Activated CD8-positive, alpha-beta T cell treated with anti-CD3 and anti-CD28 coated beads for 36 hours (primary cell): ENCODE data around the gene SIX5. TPM values are rescaled to one million over a fixed set of nuclear protein-coding genes. Genes with fewer than 3 reads are reported as not detected.
A peak's percentile ranks its signal among the peaks of the same experiment; 100 is the strongest.

ENCODE experiments used
- ATAC-seq: fragments of 200-7000 bp; cut with Tn5 transposase; one replicate; pipeline ENCODE4 v1.10.0; 2021; ENCODE audit warnings: mild to moderate bottlenecking, moderate library complexity
- CTCF ChIA-PET: fragments of 350-600 bp; sonication (Branson Sonifier 250); formaldehyde crosslinking; loops from one replicate; lab custom pipeline; 2021; ENCODE audit warnings: antibody characterized with exemption; lab: Charles Lee
- POLR2A ChIA-PET: fragments of 350-600 bp; sonication (Branson Sonifier 250); formaldehyde crosslinking; loops from one replicate; lab custom pipeline; 2021; ENCODE audit warnings: antibody characterized with exemption; lab: Charles Lee
- DNase-seq: peaks from one replicate; pipeline ENCODE4 v3.0.0-alpha.2; 2020
- H3K27ac Mint-ChIP-seq: one replicate; pipeline ENCODE4 v1.8.0; 2021; ENCODE audit warnings: mild to moderate bottlenecking, mixed read lengths
- H3K27me3 Mint-ChIP-seq: one replicate; pipeline ENCODE4 v1.8.0; 2021; ENCODE audit warnings: mixed read lengths
- H3K36me3 Mint-ChIP-seq: one replicate; pipeline ENCODE4 v1.8.0; 2021; ENCODE audit warnings: low read depth, mixed read lengths
- H3K4me1 Mint-ChIP-seq: one replicate; pipeline ENCODE4 v1.8.0; 2021; ENCODE audit warnings: low read depth, mixed read lengths
- H3K4me3 Mint-ChIP-seq: one replicate; pipeline ENCODE4 v1.8.0; 2021; ENCODE audit warnings: mild to moderate bottlenecking, moderate library complexity, mixed read lengths
- H3K9me3 Mint-ChIP-seq: one replicate; pipeline ENCODE4 v1.8.0; 2021; ENCODE audit warnings: mixed read lengths
- intact Hi-C: fragments of 100-400 bp; cut with micrococcal nuclease; formaldehyde crosslinking; loops from one replicate; pipeline ENCODE4 v1.10.0; 2022
- total RNA-seq, 2 experiments: library from RNA; stranded (reverse); gene quantifications; one replicate each; pipeline ENCODE4 v1.2.3, GENCODE V29; 2021
- TF ChIP-seq, protein P1 (sequence below): fragments of 200-600 bp; IDR thresholded peaks from one replicate; pipeline ENCODE4 v1.8.0; 2022; ENCODE audit warnings: antibody characterized with exemption, mild to moderate bottlenecking

SIX5 gene
- total RNA-seq, 2 experiments from 2014 or later: 0.97 to 1.5 TPM

DNA sequence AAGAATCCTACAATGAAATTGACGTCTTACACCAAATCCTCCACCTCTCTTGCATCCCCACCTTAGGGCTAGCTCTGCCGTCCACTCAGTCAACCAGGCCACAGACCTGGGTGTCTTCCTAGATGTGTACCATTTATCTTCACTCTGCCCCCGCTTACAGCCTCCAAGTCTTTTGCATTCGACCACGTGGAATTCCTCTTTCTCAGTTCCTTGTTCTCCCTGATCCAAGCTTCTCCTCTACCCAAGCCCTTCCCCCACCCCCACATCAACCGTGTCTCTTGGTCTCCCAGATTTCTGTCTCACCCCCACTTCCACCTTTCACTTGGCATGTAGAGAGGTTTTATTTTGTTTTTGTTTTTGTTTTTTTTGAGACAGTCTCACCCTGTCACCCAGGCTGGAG, 24.8 kb upstream of the SIX5 start:
- POLR2A ChIA-PET: interaction anchor here (1.1 to 3.6 kb wide), 3 partner anchors 20 to 25 kb away, joined by 3 to 19 read pairs (median 13); partner anchors contain the start of gene SIX5

DNA sequence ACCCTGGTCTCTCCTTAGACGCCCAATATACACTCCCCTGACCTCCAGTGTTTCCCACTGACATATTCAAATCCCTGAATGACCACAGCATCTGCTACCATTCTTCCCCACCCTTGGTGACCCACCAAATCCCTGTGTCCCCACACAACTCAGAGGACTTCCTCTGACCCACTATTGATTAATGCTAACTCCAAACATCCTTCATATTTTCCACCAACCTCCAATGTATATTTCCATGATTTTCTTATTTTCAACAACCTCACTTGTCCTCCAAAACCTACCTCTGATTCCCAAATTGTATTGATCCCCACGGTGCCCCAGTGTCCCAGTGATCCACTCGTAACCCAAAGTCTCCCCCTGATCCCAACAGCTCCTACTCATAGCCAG, 24.1 kb upstream of the SIX5 start:
- TF ChIP-seq, protein P1, sequence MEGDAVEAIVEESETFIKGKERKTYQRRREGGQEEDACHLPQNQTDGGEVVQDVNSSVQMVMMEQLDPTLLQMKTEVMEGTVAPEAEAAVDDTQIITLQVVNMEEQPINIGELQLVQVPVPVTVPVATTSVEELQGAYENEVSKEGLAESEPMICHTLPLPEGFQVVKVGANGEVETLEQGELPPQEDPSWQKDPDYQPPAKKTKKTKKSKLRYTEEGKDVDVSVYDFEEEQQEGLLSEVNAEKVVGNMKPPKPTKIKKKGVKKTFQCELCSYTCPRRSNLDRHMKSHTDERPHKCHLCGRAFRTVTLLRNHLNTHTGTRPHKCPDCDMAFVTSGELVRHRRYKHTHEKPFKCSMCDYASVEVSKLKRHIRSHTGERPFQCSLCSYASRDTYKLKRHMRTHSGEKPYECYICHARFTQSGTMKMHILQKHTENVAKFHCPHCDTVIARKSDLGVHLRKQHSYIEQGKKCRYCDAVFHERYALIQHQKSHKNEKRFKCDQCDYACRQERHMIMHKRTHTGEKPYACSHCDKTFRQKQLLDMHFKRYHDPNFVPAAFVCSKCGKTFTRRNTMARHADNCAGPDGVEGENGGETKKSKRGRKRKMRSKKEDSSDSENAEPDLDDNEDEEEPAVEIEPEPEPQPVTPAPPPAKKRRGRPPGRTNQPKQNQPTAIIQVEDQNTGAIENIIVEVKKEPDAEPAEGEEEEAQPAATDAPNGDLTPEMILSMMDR: no peak
- ATAC-seq (no peak), DNase-seq (no peak)
- CTCF ChIA-PET: interaction anchor here (0.9 to 3.8 kb wide), 4 partner anchors 9 to 25 kb away, joined by 3 to 18 read pairs (median 10); partner anchors contain the start of gene SIX5
- POLR2A ChIA-PET: interaction anchor here (0.8 to 3.6 kb wide), 5 partner anchors 14 to 38 kb away, joined by 3 to 19 read pairs (median 4); partner anchors contain the start of gene SIX5
- intact Hi-C loops: no loop called here
- Mint-ChIP-seq H3K36me3 (peaks cover 23% of the 10 kb centered on the region), H3K4me1 (peaks cover 28% of the 10 kb centered on the region), H3K27me3 (peaks cover 33% of the 10 kb centered on the region), H3K9me3 (no peaks in the 10 kb centered on the region), H3K27ac (no peak overlapping the region), H3K4me3 (peak overlapping the region; percentile 69)

More for the DNA sequence above, 24.8 kb upstream of the SIX5 start:
- intact Hi-C loops: no loop called here
- Mint-ChIP-seq H3K27ac (no peak overlapping the region), H3K27me3 (peaks cover 32% of the 10 kb centered on the region), H3K9me3 (no peaks in the 10 kb centered on the region), H3K4me1 (peaks cover 30% of the 10 kb centered on the region), H3K4me3 (no peak overlapping the region), H3K36me3 (peaks cover 15% of the 10 kb centered on the region)
- TF ChIP-seq, protein P1: no peak
- ATAC-seq: no peak
- DNase-seq: no peak
- CTCF ChIA-PET: interaction anchor here (1.4 to 3.4 kb wide), 3 partner anchors 23 to 24 kb away, joined by 3 to 18 read pairs (median 9); partner anchors contain the start of gene SIX5

DNA sequence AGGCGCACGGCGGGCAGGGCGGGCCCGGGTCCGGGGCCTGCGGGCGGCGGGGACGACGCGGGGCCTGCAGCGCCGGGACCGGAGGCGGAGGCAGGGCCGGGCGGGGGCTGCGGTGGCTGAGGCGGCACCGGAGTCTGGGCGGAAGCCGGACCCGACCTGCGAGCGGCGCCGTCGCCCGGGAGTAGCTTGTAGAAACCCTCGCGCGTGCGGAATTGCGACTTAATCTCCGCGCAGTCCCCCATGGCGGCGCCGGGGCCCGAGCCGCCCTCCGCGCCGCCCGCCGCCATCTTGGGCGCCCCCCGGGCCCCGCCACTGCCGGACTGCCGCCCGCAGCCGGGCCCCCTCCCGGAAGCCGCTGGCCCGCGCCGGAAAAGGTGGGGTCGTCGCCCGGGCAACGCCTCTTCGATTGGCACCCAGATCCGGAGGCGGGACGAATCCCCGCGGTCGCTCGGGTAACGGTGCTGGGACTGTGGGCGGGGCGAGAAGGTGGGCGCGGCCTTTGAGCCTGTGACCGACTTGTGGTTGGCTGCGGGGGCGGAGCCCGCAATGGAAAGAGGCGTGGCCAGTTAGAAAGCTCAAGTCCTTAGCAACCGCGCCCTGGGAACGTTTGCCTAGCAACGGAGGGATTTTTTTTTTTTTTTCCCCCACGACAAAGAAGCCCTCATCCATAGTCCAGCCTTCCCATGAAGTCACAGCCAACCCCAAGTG, 23.6 kb upstream of the SIX5 start, which contains the start of gene DMWD:
TSS of gene DMWD (minus strand) at position 376 of the 708 bp plus-strand sequence. CDS start at position 287, 89 bp downstream.
- ChIA-PET CTCF (interaction anchor here (0.9 to 3.8 kb wide), 5 partner anchors 9 to 26 kb away, joined by 3 to 18 read pairs (median 3); partner anchors contain the start of gene SIX5), POLR2A (interaction anchor here (0.8 to 3.6 kb wide), 10 partner anchors 10 to 44 kb away, joined by 3 to 19 read pairs (median 5); partner anchors contain the start of genes RSPH6A and SIX5)
- peak; percentile 95 for ATAC-seq
- H3K36me3 Mint-ChIP-seq: peaks cover 28% of the 10 kb centered on the region
- intact Hi-C loops: no loop called here
- H3K27me3 Mint-ChIP-seq: peaks cover 29% of the 10 kb centered on the region
- peak within 1 kb of the TSS; percentile 93 for H3K4me3 Mint-ChIP-seq
- peak; percentile 100 for DNase-seq
- peak within 1 kb of the TSS; percentile 87 for H3K27ac Mint-ChIP-seq
- H3K4me1 Mint-ChIP-seq: peaks cover 28% of the 10 kb centered on the region
- no peaks in the 10 kb centered on the region for H3K9me3 Mint-ChIP-seq
- TF ChIP-seq, protein P1: no peak

DNA sequence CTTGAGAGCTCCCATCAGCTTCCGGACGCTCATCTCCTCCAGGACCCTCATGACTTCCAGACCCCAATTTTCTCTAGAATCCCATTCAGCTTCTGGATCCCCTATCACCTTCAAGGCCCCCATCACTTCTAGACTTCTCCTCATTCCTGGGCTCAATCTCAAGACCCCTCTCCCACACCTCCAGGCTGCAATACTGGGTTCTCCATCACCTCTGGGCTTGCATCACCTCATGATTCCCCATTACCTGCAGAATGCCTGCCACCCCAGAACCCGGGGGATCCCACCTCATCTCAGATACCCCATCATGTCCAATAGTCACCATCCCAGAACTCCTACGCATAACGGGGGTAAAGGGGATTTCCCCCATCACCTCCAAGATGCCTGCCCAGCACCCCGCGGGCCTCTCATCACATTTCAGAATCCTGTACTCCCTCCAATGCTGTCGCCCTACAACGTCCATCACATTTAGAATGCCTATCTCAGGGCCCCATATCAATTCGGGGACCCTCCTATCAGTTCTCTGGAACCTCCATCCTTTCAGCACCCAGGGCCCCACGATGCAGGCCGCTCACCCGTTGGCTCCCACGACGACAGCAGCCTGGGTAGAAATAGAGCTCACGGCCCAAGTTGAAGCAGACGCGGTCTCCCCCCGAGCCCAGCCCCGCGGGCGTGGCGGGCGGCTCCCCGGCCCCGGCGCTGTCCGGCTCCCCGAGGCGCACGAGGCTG, 22.9 kb upstream of the SIX5 start:
- Mint-ChIP-seq H3K27me3 (peaks cover 30% of the 10 kb centered on the region), H3K4me3 (peak overlapping the region; percentile 93), H3K9me3 (no peaks in the 10 kb centered on the region), H3K27ac (peak overlapping the region; percentile 87), H3K4me1 (peaks cover 28% of the 10 kb centered on the region), H3K36me3 (peaks cover 35% of the 10 kb centered on the region)
- CTCF ChIA-PET: interaction anchor here (1.0 to 3.8 kb wide), 6 partner anchors 8 to 25 kb away, joined by 3 to 18 read pairs (median 6); partner anchors contain the start of gene SIX5
- POLR2A ChIA-PET: interaction anchor here (1.0 to 3.6 kb wide), 8 partner anchors 9 to 44 kb away, joined by 3 to 19 read pairs (median 7); partner anchors contain the start of genes RSPH6A and SIX5
- TF ChIP-seq, protein P1: no peak
- ATAC-seq: peak; percentile 25
- intact Hi-C loops: no loop called here
- peak; percentile 47 for DNase-seq
